NCI-H128 (cell line): Measurements from ENCODE around the gene CKAP2L.

Experiments used
- DNase-seq: peaks from one replicate; lab custom pipeline; 2025; ENCODE audit not compliant: unreplicated experiment; lab: John Stamatoyannopoulos, UW

Gene CKAP2L

GRCh38 chr2:112793449-112793978 is 29.1 kb upstream of the CKAP2L start:
- no peak for DNase-seq

DNA sequence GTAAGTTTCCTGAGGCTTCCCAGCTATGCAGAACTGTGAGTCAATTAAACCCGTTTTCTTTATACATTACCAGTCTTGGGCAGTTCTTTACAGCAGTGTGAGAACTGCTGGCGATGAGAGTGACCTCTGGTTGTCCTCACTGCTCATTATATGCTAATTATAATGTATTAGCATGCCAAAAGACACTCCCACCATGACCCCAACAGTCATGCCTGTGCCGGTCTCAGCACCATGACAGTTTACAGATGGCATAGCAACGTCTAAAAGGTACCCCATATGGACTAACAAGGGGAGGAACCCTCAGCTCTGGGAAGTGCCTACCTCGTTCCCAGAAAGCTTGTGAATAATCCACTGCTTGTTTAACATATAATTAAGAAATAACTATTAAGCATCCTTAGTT is 28.0 kb upstream of the CKAP2L start:
- no peak for DNase-seq

GRCh38 chr2:112791693-112792230 is 27.4 kb upstream of the CKAP2L start:
- DNase-seq, result no peak

- no peak for DNase-seq
Measured at GRCh38 chr2:112791019-112791418, 26.6 kb upstream of the CKAP2L start.

- DNase-seq, result no peak
Measured at GRCh38 chr2:112790305-112790704, 25.9 kb upstream of the CKAP2L start.

GRCh38 chr2:112789186-112789585 is 24.8 kb upstream of the CKAP2L start:
- DNase-seq, result no peak

DNA sequence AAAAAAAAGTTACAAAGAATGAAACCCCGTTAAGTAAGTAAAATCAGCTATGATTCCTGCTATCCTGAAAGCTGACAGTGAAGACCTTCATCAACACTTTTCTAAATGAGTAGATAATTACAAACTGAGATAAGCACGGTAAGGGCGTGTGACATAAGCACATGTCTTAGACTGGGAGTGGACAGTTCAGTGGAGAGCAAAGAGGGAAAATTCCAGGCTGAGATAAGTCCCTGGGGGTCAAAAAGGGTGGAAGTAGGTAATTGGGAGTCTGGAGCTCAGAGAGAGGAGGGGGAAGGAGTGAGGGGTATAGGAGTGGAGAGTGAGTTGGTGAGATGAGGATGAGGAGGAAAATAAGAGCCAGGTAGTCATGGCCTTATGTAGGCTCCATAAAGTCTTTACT is 24.2 kb upstream of the CKAP2L start:
- DNase-seq, result no peak

DNA sequence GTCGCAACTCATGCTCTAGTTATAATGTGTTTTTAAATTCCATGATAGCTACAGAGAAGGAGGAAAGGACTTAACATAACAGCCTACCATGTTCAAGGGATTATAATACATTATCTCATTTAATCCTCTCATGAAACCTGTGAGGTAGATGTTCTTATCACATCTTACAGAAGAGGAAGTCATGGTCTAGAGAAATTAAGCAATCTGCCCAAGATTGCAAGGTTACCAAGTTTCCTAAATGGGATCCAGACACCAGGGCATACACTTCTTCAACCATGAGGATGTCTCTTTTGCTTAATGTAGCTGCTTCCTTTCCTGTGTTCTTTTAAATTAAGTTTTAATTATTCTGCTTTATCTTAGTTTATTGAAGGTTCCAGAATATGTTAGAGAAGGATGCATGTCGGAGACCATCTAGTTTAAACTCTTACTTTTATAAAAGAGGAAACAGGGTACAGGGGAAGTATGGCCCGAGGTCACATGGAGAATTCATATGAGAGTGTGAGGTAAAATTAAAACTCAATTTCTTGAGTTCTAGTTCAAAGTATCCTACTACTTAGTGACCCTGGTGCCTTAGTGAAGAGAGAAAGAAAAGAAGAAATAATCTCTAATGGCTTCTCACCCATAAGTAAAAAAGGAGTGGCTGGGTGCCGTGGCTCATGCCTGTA is 23.5 kb upstream of the CKAP2L start:
- no peak for DNase-seq

DNA sequence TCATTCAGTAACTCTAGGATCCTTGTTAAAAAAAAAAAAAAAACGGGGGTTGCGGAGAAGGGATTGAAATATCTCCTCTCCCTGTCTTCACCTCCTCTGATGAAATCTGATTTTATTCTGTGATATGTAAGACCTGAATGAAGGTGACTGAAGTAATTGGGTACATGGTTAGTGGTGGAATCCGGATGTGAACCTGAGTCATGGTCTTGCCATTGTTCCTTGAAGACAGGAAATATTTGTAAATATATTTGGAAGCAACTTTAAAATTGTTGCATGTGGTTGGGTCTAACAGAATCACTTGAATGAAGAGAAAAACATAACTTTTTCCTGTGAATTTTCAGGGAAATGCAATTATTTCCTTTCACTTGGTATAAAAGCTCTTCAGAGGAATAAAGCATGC is 22.9 kb upstream of the CKAP2L start:
- no peak for DNase-seq

DNA sequence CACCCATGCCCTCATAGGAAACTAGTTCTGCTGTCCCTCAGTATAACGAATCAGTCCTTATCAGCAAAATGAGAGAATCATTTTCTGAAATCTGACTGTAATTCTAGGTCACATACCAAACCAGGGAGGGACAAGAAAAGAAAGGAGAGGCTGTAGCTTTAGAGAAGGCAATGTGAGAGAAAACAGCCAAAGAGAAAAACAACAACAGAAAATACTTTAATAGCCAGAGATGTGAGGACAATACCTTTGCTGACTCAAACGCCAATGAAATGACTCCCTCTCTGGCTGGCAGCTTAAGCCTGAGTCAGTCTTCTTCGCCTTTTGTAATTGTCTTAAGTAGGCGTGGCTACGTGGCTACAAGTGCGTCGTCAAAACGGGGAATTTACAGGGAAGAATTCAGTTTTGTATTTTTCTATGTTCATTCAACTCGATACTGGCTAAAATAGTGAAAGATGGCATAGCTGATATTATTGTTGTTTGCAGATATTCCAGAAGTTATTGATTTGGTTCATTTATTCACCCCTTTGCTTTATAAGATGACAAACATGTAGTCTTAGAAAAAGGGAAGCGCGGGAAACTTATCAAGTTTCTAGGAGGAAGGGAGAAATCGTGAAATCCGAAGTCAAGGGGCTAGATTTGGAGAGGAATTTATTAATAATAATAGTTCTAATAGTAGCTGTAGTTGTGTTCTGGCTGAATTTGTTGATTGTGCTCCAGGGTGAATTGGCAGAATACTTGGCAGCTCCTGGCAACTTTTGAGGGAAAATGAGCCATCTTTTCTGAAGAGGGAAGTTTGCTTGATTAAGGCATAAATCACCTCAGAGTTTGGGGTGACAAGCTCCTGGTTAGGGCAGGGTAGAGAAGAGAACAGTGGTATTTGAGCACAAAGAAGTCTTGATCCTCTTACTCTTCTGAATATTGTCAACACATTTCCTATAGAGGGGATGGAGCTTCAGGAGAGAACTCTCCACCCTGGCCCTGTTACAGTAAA is 20.1 kb upstream of the CKAP2L start, which contains the start of gene IL1A:
Gene IL1A (minus strand): TSS at position 295 of the 991 bp plus-strand sequence. CDS start 723 bp downstream, outside the sequence.
- no peak for DNase-seq

DNA sequence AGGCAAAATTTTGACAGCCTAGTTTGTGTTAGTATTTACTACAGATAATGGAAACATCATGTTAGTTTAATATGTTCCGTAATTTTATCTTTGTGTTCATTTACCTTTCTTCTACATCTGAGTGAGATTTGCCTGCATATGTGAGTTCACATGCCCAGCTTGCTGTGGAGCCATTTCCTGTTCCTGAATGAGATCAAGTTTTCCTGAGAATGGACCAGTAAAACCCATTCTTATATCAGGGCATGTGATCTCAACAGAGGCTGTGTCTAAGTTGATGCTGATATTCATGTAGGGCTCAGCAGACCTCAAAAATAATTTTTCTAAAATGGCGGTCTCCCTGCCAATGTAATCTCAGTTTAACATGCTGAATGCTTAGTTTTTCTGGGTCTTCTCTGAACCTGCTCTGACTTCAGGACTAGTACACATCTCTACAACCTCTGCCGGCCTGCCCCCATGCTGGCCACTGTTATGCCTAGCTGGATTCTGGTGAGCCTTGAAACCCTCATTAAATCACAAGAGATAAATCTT is 18.8 kb upstream of the CKAP2L start:
- DNase-seq, result no peak

DNA sequence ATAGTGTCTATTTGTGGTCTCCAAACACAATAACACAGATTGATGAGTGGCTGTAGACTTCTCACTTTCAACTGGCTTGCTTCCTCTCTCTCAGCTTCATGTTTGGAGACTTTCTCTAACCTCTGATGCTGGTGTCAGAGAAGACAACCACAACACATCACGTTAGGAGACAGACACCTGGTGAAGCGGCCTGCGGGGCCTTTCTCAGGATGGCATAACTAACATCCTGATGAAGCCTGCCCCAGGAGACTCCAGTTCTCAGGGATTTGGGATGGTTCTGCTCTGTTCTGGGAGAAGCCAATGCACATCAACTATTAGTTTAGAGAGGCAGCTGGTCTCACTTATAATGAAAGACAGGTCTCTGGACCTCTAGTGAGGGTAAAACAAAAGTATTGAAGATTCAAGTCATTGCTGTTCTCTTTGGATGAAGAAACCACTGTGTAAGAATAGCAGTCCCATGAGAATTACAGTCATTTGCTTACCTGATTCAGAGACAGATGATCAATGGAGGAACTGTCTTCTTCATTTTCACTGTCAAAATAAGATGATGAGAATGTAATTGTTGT is 17.9 kb upstream of the CKAP2L start:
- no peak for DNase-seq

GRCh38 chr2:112779598-112779997 is 15.2 kb upstream of the CKAP2L start:
- DNase-seq, result no peak

GRCh38 chr2:112777036-112777435 is 12.6 kb upstream of the CKAP2L start:
- no peak for DNase-seq

DNA sequence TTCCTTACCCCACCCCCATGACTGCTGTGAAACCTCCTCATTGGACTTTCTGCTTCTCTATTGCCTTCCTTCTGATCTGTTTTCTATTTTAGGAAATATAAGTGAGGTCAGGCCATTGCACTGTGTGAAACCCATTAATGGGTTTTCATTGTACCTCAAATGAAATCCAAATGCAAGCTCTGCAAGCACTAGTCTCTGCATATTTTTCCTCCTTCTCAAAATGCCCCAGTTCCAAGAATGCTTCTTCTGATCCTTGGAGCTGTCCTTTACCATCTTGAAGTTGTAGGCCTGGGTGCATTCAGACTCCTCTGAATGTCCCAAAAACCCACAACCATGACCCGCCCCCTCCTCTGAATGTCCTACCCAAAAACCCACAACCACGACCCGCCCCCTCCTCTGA is 11.7 kb upstream of the CKAP2L start:
- no peak for DNase-seq

DNA sequence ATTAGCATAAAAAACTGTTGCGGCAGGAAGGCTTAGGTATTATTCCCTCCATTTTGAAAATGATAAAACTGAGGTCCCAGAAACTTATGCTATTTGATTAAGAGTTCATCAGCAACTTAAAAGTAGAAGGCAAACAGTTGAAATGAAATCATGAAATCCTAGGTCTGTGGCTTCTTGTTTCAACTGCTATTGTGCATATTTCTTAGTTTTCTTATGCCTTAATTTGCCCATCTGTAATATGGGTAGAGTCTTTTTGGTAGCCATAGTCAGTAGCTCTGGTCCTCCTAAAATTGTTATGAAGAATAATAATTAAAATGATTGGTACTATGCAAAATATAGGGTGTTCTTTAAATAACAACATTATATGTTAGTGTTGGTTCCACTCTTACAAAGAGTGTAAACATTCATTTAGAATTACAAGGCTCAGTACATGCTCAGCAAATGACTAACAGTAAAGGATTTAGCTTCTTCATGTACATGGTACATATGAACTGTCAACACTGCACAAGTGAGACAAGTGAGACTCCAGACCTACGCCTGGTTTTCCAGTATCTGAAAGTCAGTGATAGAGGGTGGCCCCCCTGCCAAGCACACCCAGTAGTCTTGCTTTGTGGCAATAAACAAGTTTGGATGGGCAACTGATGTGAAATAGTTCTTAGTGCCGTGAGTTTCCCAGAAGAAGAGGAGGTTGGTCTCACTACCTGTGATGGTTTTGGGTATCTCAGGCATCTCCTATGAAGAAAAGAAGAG is 10.3 kb upstream of the CKAP2L start:
- no peak for DNase-seq

GRCh38 chr2:112773556-112773955 is 9.1 kb upstream of the CKAP2L start:
- DNase-seq, result no peak

DNA sequence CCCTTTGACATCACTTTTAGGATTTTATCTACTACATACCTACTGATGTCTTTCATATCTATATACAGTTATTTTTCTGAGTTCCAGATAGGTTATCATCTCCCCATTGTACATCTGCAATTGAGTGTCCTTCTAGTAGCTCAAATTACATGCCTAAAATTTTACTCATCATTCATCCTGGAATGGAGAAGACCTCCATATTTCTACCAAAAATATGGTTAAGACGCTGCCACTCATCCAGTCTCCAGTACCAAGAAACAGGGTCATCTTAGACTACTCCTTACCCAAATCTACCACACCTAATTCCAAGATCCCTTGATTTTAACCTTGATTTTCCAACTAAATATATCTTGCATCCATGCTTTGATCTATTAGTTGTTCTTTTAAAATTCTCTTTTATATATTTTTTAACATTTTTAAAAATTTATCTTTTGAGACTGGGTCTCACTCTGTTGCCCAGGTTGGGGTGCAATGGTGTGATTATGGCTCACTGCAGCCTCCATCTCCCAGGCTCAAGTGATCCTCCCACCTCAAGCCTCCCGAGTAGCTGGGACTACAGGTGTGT is 8.6 kb upstream of the CKAP2L start:
- DNase-seq, result no peak

- DNase-seq, result no peak
Measured at GRCh38 chr2:112772322-112772721, 7.9 kb upstream of the CKAP2L start.

GRCh38 chr2:112768432-112768831 is 4.0 kb upstream of the CKAP2L start:
- no peak for DNase-seq
